DMS153 treated with DMSO at 0.1 percent for 48 hours (cell line): ENCODE data around the gene ANO7.

Source experiments
- DNase-seq: peaks from one replicate; lab custom pipeline; 2025; ENCODE audit not compliant: unreplicated experiment; lab: John Stamatoyannopoulos, UW

ANO7 gene

GRCh38 chr2:241244368-241244767 lies 55.9 kb downstream of the ANO7 start:
- DNase-seq, result no peak

- no peak for DNase-seq
Observed at GRCh38 chr2:241248289-241248688, 59.8 kb downstream of the ANO7 start.

- DNase-seq, result no peak
Observed at GRCh38 chr2:241248897-241249296, 60.4 kb downstream of the ANO7 start.

GRCh38 chr2:241249654-241250053 lies 61.2 kb downstream of the ANO7 start:
- no peak for DNase-seq

DNA sequence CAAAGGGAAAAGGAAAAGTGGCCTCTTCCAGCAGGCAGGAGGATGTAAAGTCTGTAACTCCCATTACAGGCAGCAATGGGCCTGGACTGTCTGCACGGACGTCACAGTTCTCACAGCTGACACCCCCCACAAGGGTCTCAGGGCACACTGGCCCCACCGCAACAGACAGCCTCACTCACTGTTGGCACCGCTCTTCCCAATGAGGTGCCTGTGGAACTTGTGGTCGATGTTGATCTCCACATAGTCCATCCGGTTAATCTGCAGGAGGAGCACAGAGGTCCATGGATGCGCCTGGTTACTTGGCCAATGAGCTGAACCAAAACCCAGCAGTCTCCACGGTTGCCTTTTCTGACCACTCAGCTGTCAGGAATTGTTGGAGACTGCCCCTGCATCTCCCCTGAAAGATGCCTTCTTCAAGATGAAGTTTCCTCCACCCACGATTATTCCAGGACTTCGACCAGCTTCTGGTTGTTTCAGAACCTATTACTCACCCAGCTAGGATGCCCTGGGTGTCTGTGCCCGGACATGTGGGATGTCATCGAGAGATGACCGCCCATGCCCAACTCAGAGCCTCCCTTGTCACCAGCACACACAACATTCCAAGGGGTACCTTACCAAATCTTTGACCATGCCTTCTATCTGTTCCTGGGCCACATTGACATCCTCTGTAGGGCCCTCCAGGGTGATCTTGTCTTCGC lies 64.5 kb downstream of the ANO7 start:
- no peak for DNase-seq

DNA sequence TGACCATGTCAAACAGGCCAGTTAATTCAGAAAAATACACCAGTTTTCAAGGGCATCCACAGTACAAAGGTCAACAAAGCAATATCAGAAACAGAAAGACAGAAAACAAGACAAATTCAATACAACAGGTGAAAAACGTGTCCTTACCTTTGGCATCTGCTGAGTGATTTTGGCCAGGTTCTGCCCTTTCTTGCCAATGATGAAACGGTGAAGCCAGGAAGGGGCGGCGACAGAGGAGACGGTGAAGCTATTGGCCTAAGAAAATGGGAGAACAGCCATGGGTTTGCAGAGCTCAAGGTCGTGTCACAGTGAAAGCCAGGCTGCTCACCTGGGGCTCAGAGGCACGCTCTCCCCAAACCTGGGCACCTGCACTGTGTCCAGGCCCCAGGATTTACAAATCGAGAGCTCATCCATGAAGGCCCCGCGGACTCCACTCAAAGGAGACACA lies 66.5 kb downstream of the ANO7 start:
- DNase-seq, result no peak

- no peak for DNase-seq
Observed at GRCh38 chr2:241255542-241256167, 67.2 kb downstream of the ANO7 start.

GRCh38 chr2:241256168-241256545 lies 67.7 kb downstream of the ANO7 start:
- DNase-seq, result no peak

DNA sequence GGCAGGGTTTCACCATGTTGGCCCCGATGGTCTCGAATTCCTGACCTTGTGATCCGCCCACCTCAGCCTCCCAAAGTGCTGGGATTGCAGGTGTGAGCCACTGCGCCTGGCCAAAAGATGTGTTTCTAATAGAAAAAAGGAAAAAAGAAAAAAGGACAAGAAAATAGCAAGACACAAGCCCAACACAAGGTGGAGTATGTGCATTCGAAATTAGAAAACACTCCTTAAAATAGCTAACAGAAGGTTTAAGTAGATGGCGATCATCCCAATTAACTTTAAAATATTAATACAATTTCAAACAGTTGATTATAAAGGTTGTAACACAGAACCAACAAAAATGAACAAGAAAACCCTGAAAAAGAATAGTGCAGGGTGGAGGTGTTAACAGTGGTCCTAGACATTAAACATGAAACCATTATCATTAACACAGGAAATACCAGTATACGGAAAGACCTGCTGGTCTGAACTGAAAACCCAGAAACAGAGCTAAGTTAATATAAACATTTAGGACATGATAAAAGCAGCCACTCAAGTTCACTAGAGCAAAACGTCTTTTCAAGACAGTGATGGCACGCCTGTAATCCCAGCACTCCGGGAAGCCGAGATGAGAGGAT lies 69.0 kb downstream of the ANO7 start:
- no peak for DNase-seq

DNA sequence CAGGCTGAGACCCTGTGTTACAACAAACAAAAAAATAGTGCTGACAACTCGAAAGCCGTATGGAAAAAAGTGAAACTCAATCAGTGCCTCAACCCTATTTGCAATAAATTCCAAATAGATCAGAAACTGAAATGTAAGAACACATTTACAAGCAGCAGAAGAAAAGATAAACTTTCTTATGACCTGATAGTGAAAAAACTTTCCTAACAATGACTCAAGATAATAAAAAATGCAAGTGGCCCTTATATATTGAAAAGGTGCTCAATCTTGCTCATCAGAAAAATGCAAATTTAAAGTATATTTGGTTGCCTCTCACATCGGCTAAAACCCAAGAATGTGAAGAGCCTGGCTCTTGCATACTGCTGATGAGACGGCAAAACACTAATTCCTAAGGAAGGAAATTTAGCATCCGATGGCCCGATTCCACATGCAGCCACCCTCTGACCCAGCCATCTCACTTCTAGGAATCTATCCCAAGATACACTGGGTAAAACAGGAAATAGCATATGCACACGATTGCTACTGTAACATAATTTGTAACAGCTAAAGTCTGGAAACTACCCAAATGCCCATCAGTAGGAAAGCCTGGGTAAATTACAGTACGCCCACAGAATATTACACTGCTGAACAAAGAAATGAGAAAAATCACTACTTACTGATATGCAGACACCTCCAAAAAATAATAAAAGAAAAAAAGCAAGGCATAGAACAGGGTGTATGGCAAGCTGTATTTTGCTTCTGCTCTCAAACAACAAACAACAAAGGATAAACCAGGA lies 70.2 kb downstream of the ANO7 start:
- DNase-seq, result no peak

GRCh38 chr2:241260911-241261310 lies 72.4 kb downstream of the ANO7 start:
- no peak for DNase-seq

GRCh38 chr2:241261628-241262027 lies 73.2 kb downstream of the ANO7 start:
- no peak for DNase-seq

GRCh38 chr2:241263061-241263460 lies 74.6 kb downstream of the ANO7 start:
- DNase-seq, result no peak

DNA sequence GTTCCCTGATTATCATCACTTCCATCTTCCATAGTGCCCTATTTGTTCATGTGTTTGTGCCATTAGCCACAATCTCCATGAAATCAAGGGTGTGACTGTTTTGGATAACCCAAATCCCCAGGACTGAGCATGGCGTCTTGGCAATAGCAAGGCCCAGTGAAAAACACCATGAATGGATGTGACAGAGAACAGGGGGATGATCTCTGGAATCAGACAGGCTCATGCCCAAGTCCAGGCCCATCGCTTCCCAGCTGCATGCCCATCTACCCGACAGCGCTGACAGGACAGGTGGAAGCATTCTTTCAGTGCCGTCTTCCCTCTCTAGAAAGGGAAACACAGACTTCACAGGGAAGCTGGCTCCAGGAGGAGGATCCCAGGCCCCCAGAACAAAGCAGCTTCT lies 77.0 kb downstream of the ANO7 start:
- DNase-seq, result no peak

GRCh38 chr2:241267249-241268067 lies 79.0 kb downstream of the ANO7 start:
- no peak for DNase-seq

DNA sequence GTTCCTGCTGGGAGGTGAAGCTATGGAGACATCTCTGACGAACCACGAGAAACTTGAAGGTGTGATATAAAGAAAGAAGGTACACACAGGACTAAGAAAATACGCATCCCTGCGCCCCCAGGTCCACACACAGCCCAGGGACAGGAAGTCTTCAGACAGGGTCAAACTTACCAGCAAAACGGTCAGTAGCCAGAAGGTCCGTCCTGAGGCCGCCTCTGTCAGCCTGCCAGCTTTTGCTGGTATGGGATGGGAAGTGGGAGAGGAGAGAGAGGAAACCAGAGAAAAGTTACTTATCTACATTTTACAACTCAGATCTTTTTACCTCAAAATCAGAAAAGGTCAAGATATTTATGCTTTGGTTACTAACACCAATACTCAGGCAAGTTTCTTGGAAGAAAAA lies 79.8 kb downstream of the ANO7 start:
- DNase-seq, result no peak

- DNase-seq, result no peak
Observed at GRCh38 chr2:241268716-241269445, 80.4 kb downstream of the ANO7 start.

DNA sequence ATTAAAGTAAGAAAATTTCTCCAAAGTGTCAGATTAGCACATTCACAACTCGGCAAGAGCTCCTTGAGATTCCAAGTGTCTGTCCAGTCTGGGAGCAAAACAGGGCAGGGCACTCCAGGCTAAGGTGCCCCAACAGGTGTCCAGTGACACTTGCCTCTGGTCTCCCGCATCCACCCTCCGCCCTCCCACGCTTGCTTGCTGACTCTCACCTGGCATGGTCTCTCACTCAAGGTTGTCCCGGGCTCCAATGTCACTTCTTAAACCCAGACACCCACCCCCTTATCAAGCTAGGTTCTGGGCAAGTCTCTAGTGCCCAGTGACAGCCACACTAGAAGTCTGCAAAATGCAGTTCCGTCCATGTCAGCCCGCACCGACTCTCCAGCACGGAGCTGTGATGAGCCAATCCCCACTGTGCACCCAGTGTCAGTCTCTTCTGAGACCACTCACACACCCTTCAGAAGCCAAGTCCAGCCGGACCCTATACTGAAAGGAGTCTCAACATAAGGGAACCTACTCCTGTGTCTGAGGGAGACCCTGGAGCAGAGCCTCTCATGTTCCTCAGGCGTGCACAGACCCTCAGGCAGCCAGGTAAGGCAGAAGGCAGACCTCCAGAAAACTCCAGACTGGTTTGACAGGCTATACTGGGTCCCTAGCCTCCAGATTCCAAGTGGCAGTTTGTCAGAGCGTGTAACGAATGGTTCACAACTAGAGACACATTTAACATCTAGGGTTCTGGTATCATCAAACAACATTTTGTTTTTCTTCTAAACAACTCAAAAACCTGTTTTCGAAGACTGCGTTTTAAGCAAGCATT lies 81.4 kb downstream of the ANO7 start:
- DNase-seq, result no peak

- no peak for DNase-seq
Observed at GRCh38 chr2:241270531-241270930, 82.1 kb downstream of the ANO7 start.
